ENCODE data around the gene GLYATL3.
A peak's percentile ranks its signal among the peaks of the same experiment; 100 is the strongest.

The GLYATL3 gene

DNA sequence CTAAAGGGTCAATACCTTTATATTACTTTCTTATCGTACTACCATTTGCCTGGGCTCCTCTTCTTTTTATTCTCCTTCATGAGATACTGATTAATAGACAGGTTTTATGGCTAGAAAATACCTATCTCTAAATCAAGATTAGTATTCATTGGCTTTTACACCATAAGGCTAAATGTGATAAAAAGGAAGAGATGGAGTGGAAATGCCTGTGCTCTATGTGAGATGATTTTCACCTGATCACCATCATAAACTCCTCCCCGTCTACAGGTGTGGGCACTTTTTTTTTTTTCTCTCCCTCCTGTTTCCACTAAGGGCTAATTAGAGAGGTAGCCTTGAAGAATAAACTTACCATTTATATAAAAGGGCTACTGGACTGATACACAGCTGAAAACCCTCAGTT, at the start of gene GLYATL3:
GLYATL3 (plus strand) TSS at position 301 of the 400 bp plus-strand sequence. CDS start 12,068 bp downstream, outside the sequence.
- Histone ChIP-seq H3K27ac (no peak within 1 kb of the TSS), H3K4me3 (no peak within 1 kb of the TSS)
- TF ChIP-seq, protein P1, sequence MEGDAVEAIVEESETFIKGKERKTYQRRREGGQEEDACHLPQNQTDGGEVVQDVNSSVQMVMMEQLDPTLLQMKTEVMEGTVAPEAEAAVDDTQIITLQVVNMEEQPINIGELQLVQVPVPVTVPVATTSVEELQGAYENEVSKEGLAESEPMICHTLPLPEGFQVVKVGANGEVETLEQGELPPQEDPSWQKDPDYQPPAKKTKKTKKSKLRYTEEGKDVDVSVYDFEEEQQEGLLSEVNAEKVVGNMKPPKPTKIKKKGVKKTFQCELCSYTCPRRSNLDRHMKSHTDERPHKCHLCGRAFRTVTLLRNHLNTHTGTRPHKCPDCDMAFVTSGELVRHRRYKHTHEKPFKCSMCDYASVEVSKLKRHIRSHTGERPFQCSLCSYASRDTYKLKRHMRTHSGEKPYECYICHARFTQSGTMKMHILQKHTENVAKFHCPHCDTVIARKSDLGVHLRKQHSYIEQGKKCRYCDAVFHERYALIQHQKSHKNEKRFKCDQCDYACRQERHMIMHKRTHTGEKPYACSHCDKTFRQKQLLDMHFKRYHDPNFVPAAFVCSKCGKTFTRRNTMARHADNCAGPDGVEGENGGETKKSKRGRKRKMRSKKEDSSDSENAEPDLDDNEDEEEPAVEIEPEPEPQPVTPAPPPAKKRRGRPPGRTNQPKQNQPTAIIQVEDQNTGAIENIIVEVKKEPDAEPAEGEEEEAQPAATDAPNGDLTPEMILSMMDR (IDR thresholded peaks at IDR 0.05): no peak
- no peak for DNase-seq (ENCODE audit: low spot score)

DNA sequence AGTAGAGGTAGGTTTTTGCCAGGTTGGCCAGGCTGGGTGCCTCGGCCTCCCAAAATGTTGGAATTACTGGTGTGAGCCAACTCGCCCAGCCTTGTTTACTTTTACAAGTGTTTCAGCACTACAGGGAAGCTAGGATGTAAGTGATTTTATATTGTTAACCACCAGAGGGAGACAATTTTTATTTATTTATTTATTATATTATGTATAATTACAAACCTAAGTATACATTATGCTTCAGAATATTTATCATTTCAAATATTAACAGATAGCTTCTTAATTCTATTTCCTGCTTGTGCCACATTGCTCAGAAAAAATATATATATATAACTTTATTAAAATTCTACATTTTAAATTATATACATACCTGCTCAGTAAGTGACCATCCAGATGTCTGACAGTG, 46.5 kb upstream of the GLYATL3 start:
- TF ChIP-seq, protein P1 (IDR thresholded peaks at IDR 0.05): no peak
- Histone ChIP-seq H3K27ac (no peak overlapping the region), H3K4me3 (no peak overlapping the region)
- no peak for DNase-seq (ENCODE audit: low spot score)

DNA sequence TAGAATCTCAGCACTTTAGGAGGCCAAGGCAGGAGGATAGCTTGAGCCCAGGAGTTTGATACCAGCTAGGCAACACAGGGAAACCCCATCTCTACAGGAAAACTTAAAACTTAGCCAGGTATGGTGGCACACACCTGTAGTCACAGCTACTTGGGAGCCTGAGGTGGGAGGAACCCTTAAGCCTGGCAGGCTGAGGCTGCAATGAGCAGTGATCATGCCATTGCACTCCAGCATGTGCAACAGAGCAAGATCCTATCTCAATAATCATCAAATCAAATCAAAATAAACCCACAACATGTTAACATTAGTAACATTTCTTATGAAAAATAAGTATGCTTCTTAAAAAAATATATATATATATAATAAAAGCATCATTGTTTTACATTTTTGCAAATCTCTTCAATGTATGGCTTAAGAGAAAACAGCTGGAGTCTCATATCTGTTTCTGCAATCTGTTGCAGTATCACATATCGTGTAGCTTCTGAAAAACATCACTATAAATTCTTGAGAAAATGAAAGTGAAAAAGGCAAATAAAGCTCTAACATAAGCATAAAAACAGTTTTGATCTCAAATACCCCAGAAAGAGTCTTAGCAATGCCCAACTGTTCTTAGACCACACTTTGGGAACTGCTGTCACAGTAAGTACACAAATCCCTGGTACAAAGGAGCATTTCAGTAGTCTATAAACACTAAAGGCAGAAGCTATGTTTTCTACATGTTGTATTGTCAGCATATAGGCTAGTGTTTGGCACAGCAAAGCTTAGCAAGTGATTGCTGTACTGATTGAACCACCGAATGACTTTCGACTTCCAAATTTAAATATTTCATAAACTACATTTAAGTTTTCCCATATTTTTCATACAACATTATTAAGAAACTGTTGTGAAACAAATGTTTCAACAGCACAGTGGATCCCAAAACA, 44.7 kb upstream of the GLYATL3 start:
- no peak overlapping the region for H3K4me3 ChIP-seq
- no peak for DNase-seq (ENCODE audit: low spot score)
- H3K27ac ChIP-seq: no peak overlapping the region
- TF ChIP-seq, protein P1 (IDR thresholded peaks at IDR 0.05): no peak

DNA sequence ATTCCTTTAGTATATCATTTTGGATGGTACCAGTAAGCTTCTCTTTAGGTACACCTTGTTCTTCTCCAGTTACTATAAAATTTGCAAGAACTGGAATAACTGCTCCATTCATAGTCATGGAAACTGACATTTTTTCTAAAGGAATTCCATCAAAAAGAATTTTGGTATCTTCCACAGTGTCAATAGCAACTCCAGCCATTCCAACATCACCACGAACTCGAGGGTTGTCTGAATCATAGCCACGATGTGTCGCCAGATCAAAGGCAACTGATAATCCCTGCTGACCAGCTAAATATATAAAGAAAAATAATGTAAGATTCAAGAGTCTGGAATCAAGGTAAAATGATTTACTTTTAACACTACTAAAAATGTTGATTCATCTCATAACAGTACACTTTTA, 42.0 kb upstream of the GLYATL3 start:
- Histone ChIP-seq H3K27ac (no peak overlapping the region), H3K4me3 (no peak overlapping the region)
- TF ChIP-seq, protein P1 (IDR thresholded peaks at IDR 0.05): no peak
- no peak for DNase-seq (ENCODE audit: low spot score)

DNA sequence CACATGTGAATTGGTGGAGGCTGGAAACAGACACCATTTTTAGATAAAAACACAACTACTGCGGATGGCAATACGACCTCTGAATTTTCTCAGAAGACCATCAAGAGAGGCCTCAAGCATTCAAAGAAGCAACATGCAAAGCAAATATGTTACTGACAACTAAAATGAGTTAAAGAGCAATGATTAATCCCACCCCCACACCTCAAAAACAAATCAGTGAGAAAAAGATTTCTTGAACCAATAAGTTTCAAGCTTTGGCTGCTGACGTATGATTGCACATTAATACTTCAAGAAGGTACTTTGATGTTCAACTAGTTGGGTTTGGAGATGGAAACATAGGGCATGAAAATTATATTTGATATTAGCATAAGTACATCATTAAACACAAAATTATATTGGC, 37.7 kb upstream of the GLYATL3 start:
- TF ChIP-seq, protein P1 (IDR thresholded peaks at IDR 0.05): no peak
- Histone ChIP-seq H3K4me3 (peak overlapping the region; percentile 87), H3K27ac (peak overlapping the region; percentile 89 to 95)
- no peak for DNase-seq (ENCODE audit: low spot score)

DNA sequence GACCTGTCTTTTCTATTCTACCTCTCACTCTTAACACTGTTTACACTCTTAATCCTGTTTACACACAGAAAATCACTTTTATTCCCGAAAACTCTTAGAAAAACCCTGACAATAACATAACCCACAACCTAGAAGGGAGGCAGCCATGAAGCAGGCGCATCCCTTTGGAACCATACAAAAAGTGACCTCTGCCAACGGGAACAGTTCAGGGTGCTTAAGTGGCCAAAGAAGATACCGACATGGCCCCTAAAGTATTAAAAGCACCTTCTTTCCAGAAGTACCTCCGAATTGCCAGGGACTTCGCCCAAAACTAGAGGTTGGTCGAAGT, 37.2 kb upstream of the GLYATL3 start:
- H3K4me3 ChIP-seq: peak overlapping the region; percentile 87
- no peak for DNase-seq (ENCODE audit: low spot score)
- TF ChIP-seq, protein P1 (IDR thresholded peaks at IDR 0.05): no peak
- peak overlapping the region; percentile 89 to 95 for H3K27ac ChIP-seq

All from coronary artery (tissue), 2 donors.